RPMI8226 (cell line): ENCODE measurements around the gene LUC7L.
"Not testable (repeated sequence)": the region's sequence is repeated elsewhere in the genome, so short reads cannot be mapped to it uniquely, and the experiment has no call there.

Experiments
- DNase-seq: peaks from one replicate; pipeline ENCODE4 v3.0.0-alpha.2; 2015

The LUC7L gene

DNA sequence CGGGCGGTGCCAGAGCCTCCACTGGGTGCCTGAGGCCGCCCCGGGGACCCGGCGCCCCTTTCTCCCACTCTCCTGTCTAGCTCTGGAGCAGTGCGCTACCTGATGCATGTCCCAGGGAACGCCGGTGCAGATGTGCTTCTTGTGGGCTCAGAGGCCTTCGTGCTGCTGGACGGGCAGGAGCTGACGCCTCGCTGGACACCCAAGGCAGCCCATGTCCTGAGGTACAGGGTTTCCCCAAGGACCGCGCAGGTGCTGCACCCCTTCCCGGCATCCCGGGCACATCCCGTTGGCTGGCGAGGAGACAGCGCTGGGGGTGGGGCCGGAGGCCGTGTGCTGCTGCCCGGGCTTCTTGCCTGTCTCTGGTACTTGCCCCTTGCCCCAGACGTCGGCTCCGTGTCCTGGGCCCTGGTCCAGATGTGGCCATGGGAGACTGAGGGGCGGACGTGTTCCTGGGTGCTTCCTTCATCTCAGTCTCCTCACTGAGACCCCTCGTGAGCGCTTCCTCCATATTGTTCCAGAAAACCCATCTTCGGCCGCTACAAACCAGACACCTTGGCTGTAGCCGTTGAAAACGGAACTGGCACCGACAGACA lies 34.0 kb upstream of the LUC7L start:
- DNase-seq: no peak

DNA sequence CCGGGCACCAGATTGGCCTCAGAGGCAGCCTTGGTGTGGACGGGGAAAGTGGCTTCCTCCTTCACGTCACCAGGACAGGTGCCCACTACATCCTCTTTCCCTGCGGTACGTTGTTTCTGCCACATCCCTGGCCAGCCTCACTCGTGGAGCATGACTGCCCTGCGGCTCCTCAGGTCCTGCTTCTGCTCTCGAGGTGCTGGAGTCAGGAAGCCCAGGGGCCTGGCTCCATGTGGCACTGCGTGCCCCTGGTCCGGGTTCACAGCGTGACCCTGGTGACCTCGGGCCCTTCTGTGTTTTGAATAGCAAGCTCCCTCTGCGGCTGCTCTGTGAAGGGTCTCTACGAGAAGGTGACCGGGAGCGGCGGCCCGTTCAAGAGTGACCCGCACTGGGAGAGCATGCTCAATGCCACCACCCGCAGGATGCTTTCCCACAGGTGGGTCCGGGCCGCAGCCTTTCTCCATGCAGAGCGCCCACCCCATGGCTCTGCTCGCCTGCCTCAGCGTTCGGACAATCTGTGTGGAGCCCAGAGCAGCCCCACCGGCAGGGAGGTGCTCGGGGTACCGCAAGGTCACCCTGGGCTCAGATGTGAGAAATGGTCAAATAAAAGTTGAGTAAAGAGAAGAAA lies 33.0 kb upstream of the LUC7L start:
- DNase-seq: no peak

DNA sequence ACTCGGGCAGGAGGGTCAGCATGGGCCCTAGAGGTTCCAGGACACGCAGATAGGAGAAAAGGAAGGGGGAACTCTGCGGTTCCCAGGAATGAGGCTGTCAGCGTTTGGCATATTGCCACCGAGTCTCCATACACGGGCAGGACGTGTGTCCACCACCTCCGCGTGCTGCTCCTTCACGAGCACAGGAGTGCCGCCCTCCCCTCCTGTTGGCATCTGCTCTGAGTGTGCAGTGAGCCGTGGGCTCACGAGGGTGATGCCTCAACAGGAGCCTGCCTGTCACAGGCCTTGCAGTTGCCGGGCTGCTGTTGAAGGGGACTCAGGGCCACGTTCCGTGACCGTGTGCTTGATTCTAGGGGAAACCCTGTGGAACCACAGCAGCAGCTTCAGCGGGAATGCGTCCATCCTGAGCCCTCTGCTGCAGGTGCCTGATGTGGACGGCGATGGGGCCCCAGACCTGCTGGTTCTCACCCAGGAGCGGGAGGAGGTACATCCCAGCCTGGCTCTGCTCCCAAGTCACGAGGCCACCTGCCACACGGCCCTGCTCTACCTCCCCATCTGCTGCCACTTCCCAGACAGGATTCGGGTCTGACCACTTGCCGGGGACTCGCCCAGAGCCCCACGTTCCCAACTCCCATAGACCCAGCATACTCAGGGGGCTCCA lies 31.9 kb upstream of the LUC7L start:
- DNase-seq: no peak

DNA sequence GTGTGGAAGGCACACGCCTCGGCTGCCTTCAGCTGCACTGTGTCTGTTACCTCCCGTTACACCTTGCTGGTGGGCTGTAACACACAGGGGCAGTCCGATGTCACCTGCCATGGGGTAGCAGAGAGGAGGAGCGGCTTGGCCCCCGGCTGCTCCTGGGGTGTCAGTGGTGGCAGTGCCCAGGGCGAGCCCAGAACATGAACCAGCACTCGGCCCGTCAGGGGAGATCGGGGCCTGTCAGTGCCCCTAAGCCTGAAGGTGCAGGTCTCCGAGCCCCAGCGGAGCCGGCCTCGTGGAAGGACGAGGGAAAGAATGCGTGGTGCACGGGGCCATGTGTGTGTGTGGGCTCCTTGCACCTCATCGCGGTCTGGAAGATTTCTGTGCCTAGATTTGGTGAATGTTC lies 31.1 kb upstream of the LUC7L start:
- no peak for DNase-seq

DNA sequence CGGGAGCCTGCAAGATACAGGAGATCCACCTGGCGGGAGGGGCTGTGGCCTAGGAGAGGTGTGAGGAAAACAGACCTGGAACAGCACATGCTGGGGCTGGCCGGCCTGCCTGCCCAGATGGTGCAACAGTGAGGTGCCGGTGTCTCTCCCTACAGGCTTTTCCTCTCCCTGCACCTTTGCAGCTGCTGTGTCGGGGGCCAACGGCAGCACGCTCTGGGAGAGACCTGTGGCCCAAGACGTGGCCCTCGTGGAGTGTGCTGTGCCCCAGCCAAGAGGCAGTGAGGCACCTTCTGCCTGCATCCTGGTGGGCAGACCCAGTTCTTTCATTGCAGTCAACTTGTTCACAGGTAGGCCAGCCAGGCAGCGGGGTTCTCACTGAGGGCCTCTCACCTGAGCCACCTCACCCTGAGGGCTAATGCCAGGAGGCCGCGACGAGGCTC lies 30.6 kb upstream of the LUC7L start:
- no peak for DNase-seq

DNA sequence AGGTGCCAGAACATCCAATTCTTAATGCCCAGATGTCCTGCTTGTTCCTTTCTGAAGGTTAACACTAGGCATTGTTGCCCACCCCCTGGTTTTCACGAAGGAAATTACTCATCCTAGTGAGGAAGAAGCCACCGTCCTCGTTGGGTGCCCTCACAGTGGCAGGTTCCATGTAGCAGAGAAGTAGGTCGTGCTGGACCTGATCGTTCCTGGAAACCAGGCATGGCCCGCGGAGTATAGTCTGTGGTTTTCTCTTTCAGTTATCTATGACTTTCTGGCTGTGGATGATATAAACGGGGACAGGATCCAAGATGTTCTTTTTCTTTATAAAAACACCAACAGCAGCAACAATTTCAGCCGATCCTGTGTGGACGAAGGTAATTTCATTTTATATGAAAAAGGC lies 30.0 kb upstream of the LUC7L start:
- no peak for DNase-seq

DNA sequence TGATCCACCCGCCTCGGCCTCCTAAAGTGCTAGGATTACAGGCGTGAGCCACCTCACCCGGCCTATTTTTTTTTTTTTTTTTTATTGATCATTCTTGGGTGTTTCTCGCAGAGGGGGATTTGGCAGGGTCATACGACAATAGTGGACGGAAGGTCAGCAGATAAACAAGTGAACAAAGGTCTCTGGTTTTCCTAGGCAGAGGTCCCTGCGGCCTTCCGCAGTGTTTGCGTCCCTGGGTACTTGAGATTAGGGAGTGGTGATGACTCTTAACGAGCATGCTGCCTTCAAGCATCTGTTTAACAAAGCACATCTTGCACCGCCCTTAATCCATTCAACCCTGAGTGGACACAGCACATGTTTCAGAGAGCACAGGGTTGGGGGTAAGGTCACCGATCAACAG lies 28.8 kb upstream of the LUC7L start:
- not testable (repeated sequence) for DNase-seq

DNA sequence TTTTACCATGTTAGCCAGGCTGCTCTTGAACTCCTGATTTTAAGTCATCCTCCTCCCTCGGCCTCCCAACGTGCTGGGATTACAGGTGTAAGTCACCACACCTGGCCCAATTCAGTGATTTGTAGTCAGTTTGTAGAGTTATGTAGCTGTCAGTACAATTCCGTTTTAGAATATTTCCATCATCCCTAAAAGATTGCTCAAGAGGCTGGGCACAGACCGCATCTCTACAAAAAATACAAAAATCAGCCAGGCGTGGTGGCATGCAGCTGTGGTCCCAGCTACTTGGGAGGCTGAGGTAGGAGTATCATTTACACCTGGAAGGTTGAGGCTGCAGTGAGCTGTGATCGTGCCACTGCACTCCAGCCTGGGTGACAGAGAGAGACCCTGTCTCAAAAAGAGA lies 25.9 kb upstream of the LUC7L start:
- DNase-seq: no peak

DNA sequence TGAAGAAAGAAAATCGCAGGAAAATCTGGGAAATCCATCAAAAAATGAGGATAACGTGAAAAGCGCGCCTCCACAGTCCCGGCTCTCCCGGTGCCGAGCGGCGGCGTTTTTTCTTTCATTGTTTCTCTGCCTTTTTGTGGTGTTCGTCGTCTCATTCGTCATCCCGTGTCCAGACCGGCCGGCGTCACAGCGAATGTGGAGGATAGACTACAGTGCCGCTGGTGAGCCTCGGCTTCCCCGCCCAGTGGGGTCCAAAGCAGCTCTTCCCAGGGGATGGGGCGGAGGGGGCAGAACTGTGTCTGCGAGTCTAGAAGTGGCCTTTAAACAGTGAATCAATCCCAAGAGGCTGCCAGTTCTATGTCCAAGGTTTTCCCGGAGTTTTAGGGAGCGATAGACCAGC lies 25.2 kb upstream of the LUC7L start:
- no peak for DNase-seq

DNA sequence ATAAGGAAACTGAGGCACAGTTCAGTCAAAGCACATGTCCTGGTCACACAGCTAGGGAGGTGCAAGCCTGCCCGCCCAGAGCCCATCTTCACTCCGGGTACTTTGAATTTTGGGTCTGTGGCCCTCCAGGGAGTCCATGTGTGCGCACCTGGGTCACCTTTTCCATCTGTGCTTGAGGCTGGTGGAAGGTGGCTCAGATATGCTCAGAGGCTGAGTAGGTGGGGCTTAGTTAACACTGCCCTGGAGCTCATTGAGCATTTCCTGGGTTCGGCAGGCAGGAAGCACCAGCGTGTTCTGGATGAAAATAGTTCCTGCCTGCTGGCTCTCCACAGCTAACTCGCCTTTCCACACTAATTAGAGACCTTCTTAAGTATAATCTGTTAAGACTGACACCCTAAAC lies 24.6 kb upstream of the LUC7L start:
- no peak for DNase-seq

DNA sequence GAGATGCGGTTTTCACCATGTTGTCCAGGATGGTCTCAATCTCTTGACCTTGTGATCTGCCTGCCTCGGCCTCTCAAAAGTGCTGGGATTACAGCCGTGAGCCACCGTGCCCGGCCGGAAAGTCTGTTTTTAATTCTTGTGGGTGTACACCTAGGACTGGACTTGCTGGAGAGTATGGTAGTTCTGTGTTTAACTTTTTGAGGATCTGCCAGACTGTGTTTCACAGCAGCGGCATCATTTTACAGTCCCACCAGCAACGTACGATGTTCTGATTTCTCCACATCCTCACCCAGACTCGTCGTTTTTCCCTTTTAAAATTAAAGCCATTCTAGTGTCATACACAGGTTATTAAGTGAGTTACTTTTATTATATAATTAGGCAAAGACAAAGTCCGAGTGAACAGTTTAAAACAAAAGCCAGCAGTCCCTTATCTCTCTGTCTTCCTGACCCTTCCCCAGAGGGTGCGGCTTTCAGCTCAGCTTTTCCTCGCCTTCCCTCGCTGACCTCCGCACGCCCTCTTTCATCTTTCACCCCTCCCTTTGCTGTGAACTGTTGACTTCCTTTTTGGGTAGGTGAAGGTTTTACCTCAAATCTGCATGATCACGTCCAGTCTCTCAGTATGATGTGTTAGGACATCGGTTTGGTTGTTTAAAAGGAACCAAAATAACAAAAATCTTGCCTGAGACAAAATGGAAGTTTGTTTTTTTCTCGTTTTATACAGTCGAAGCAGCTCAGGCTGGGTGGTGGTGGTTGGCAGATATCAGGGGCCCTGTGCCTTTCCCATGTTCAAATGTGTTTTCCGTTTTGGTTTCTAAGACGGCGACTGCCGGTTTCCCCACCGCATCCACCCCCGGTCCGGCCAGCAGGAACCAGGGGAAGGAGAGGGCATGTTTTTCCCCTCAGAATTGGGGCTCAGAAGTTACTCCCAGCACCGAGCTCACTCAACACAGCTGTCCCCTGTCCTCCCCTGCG lies 23.4 kb upstream of the LUC7L start:
- DNase-seq: no peak

DNA sequence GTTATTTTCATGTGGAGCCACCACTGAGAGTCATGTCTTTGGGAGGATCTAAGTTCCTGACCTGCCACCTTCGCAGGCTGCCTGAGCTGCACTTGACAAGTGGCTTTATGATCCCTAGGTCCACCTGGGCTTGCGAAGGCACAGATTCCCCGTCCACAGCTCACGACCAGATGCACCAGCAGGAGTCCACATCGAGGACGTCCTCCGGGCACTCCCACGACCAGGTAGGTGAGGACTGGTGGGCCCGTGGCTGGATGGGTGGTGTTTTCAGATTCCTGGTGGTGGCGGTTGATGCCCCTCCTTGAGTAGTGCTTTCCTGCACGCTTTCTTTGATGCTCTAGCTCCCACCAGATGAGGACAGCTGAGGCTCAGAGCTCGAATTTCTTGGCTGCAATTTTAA lies 20.2 kb upstream of the LUC7L start:
- no peak for DNase-seq

DNA sequence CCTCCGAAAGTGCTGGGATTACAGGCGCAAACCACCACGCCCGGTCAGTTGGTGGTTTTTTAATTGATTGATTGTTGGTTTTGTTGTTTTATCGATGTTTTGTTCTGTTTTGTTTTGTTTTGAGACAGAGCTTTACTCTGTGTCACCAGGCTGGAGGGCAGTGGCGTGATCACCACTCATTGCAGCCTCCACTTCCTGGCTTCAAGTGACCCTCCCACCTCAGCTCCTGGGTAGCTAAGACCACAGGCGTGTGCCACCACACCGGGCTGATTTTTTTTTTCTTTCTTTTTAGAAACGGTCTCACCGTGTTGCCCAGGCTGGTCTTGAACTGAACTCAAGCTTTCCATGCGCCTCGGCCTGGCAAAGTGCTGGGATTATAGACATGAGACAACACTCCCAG lies 17.8 kb upstream of the LUC7L start:
- DNase-seq: no peak

DNA sequence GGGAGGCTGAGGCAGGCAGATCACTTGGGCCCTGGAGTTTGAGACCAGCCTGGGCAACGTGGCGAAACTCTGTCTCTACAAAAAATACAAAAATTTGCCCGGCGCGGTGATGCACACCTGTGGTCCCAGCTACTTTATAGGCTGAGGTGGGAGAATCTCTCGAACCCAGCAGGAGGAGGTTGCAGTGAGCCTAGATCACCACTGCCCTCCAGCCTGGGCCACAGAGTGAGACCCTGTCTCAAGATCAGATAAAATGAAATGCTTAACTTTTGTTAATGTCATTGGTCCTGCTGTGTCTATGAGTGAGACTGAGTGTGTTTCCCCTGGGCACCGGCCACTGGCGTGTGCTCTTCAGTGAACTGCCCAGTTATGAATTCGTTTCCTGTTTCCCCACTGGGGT lies 15.9 kb upstream of the LUC7L start:
- no peak for DNase-seq

DNA sequence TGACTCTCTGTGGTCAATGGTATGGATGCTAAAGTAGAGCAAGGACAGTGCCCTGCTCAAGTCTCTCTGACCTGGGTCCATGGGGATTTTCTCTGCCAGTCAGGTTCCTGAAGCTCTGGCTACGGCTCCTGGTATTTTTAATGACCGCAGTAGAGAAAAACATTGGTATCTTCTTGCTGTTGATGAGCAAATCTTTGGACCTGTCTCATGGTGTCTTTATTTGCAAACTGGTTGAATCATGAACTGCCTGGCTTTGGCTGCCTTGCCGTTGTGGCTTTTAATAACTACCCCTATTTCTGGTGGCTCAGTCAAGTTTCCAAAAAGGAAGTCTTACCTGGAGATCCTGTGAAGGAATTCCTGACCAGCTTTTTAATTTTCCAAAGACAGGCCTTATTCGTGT lies 14.1 kb upstream of the LUC7L start:
- no peak for DNase-seq

DNA sequence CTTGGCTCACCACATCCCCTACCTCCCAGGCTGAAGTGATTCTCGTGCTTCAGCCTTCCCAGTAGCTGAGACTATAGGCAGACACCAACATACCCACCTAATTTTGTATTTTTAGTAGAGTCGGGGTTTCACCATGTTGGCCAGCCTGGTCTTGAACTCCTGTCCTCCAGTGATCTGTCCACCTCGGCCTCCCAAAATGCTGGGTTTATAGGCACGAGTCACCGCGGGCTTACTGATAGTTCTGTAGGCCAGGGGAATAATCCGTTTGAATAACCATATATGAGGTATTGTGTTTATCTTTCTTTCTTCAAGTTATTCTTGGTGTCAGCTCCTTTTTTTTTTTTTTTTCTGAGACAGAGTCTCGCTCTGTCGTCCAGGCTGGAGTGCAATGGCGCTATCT lies 13.0 kb upstream of the LUC7L start:
- DNase-seq: no peak

DNA sequence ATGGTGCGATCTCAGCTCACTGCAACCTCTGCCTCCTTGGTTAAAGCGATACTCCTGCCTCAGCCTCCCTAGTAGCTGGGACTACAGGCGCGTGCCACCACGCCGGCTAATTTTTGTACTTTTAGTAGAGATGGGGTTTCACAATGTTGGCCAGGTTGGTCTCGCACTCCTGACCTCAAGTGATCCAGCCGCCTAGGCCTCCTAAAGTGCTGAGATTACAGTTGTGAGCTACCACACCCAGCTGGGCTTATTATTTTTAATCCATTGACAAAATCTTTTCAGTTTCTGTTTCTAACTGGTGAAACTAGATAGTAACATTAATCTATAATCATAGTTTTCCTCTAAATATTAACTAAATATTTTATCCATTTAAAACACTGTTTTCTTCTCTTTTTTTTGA lies 11.3 kb upstream of the LUC7L start:
- DNase-seq: peak; percentile 43

DNA sequence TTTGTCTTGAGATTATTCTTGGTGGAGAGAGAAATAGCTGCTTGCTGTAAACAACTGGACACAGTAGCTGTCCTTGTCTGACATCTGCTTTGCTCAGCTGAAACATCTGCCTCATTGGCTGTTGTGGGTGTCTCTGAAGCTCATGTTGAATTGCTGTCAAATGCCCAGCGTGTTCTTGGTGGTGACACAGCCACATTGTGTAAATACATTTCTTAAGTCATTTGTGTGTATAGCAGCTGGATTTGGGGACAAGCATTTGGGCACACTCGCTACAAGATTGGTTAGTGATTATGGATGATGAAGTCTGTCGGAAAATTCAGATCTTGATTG lies 10.7 kb upstream of the LUC7L start:
- DNase-seq: no peak

DNA sequence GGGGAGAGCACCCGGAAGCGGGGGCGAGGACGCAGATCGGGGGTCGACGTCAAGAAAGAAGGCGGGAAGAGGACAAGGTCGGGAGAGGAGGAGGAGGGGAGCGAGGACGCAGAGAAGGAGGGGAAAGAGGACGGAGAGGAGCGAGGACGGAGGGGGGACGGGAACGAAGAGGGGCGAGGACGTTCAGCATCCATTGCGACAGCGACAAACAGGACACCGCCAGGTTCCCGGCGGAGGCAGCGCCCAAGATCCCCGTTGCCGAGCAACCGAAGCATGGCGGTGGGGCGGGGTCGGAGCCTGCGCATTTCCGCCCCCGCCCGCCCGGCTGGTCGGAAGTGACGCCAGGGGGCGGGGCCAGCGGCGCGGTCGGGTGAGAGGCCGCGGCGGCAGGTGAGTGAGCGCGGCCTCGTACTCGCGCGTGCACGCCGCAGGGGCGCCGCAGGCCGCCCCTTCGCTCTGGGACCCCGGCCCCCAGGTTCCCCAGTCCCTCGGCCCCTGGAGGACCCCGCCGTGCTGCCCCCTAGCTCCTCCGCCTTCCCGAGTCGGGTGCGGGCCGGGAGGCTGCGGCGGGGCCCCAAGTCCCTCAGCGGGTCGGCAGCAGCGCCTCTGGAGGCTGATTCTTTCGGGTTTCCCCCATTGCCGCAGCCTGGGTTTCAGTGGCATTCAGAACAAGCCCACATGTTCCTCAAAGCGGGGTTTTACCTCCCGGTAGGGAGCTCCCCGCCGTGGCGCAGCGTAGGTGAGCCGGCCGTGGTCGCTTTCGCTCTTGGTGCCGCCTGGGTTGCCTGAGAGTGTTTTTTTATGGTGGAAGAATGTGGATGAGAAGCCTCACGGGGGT lies 5.4 kb upstream of the LUC7L start, which contains the start of gene FAM234A:
FAM234A (plus strand) TSS at position 354 of the 838 bp plus-strand sequence. CDS start 19,593 bp downstream, outside the sequence.
- peak; percentile 99 for DNase-seq

DNA sequence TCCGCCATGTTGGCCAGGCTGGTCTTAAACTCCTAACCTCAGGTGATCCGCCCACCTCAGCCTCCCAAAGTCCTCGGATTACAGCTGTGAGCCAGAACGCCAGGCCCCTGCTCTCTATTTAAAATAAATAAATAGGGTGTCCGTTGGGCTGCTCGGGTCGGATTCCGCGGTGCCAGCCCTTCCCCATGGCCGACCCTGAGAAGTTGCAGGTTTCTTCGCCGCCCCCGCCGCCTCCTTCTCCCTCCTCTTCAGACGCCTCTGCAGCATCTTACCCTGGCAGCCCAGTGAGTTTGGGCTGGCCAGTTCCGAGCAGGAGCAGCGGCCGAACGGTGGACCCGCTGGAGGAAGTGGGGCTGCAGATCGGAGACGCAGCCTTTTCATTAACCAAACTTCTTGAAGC lies 1.7 kb upstream of the LUC7L start:
- no peak for DNase-seq

DNA sequence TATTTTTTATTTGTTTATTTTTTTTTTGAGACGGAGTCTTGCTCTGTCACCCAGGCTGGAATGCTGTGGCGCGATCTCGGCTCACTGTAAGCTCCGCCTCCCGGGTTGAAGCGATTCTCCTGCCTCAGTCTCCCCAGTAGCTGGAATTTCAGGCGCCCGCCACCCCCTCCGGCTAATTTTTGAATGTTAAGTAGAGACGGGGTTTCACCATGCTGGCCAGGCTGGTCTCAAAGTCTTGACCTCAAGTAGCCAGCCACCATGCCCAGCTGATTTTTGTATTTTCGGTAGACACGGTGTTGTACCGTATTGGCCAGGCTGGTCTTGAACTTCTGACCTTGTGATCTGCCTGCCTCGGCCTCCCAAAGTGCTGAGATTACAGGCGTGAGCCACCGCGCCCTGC lies 1.1 kb upstream of the LUC7L start:
- DNase-seq: not testable (repeated sequence)

DNA sequence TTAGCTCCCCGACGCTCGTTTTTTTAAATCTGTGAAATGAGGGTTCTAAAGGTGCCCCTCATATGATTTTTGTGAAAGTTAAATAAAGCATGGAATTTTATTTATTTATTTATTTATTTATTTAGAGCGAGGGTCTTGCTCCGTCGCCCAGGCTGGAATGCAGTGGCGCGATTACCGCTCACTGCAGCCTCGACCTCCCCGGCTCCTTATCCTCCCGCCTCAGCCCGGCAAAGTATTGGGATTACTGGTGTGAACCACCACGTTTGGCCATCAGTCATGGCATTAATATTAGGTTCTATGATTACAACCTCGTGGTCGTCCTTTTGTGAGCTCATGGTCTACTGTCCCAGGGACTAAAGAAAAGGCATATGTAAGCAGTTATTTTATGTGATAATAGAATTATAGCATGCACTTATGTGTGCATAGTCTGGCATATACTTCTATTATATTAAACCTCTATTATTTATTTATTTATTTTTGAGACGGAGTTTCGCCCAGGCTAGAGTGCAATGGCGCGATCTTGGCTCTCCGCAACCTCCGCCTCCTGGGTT lies 557 bp upstream of the LUC7L start:
- DNase-seq: no peak
